ENCODE measurements around the gene ADAMTS13.
A peak's percentile ranks its signal among the peaks of the same experiment; 100 is the strongest.
"Not testable (repeated sequence)": the region's sequence is repeated elsewhere in the genome, so short reads cannot be mapped to it uniquely, and the experiment has no call there.

ADAMTS13 gene

DNA sequence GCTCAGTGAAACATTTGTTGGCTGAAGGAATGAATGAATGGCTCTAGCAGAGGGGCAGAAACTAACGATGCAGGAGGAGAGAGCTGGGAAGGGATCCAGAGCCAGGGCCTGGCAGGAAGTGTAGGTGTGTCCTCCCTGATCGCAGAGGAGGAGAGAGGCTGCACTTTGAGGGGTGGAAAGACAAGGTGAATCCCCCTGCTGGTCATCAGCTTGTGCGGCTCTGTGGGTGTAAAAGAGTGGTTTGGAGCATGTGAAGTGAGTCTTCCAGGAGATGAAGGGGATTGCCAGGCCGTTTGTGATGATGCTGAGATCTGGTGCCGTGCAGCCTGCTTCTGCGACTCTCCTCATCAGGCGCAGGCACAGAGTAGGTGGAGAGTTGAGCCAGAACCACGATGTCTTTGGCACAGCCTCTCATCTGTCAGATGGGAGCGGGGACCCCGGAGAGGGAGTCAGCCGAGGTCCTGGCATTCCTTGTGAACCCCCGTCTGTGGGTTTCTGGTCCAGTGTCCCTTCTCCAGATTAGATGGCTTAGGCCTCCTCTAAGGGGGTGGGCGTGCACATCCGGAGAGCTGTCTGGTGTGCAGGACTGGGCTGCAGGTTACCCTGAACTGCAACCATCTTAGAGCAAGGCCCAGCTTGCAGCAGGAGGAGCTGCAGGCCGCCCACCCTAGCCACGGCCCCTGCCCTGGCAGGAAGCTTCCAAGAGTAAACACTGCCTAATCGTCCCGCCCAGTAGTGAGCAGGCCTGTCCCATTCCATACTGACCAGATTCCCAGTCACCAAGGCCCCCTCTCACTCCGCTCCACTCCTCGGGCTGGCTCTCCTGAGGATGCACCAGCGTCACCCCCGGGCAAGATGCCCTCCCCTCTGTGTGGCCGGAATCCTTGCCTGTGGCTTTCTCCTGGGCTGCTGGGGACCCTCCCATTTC lies at the start of gene ADAMTS13:
TSS of gene ADAMTS13 (plus strand) at position 753 of the 928 bp plus-strand sequence. CDS start at position 830, 77 bp downstream.
- DNase-seq: no peak

DNA sequence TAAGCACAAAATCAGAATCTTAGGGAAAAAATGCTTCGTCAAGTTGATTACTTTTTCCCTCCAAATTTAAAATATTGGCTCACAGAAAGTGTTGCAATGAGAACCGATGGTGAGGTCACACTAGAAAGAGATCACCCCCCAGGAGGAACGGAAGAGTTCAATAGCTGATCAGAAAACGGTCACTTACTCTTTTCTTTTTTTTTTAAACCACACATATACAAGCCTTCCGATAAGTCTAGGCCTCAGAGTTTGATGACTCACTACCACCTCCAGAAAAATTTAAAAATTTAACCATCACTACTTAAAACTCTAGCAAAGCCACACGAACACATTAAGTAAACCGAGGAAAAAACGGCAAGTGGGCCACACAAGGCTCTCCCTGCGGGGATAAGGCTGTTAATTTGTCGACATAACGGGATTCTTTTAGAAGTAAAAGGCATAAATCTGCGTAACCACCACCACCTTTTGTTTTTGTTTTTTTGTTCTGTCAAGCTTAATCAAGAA lies 47.5 kb upstream of the ADAMTS13 start:
- DNase-seq: peak; percentile 10

DNA sequence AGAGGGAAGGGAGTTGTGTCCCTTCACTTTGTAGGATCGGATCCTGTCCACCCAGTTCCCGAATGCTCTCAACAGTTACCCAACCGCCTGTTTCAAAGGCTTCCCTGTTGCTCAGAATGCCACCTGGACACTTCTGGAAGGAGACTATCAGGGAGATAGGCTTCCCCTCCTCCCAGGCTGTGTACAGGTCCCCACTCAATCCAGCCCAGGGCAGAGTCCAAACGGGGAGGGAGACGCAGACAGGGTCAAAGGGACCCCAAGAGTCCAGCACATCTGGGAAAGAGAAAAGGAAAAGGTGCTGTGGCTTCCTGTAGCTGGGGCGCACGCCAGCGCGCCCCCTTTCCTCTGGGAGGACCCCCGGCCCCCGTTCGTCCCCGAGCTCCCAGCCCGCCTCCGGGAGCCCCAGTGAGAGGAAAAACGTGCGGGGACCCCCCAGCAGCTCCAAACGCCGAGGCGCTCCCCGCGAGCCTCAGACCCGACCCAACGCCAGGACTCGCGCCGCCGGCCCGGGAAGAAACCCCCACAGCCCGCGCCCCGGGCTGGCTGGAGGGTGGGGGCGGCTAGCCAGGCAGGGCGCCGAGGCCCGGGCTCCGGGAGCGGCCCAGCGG lies 46.9 kb upstream of the ADAMTS13 start:
- DNase-seq: no peak

DNA sequence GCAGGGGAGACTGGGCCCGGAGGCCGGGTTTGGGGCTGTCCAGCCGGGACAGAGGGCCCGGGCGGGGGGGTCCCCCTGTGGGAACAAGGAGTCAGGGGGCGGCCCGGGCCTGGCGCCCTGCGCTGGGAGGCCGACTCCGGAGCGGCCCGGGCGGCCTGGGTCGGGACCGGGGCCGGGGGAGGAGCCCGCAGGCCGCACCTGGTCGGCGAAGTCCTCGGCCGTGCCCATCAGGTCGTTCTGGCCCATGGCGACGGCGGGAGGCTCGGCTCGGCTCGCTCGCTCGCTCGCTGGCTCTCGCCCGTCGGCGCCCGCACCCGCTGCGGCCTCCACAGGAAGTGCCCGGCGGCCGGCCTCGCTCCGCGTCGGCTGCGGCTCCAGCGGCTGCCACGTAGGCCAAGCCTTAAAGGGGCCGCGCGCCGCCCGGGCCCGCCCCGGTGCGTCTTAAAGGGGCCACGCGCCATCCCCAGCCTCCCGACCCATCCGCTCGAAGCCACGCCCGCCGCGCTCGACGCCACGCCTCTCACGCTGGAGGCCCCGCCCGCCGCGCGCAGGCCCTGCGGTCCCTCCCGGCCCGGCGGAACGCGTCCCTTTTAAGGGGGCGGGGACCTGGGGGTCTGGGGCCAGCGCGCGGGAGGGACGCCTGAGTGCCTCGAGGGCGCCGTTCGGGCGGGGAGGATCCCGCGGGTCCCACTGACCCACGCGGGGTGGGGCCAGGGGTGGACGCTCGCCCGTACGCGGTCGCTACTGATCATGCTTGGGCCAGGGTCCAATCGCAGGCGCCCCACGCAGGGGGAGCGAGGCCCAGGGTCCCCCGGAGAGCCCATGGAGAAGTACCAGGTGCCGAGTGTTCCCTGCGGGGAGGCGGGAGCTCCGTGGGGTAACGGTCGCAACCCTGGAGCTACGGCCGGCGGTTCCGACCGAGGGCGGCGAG lies 46.2 kb upstream of the ADAMTS13 start, which contains the start of the genes STKLD1 and SURF4:
TSS of gene STKLD1 (plus strand) at position 643 of the 931 bp plus-strand sequence. CDS start at position 751, 108 bp downstream.
TSS of gene SURF4 (minus strand) at position 337 of the 931 bp plus-strand sequence. CDS start at position 246, 91 bp downstream.
- DNase-seq: peak; percentile 96

DNA sequence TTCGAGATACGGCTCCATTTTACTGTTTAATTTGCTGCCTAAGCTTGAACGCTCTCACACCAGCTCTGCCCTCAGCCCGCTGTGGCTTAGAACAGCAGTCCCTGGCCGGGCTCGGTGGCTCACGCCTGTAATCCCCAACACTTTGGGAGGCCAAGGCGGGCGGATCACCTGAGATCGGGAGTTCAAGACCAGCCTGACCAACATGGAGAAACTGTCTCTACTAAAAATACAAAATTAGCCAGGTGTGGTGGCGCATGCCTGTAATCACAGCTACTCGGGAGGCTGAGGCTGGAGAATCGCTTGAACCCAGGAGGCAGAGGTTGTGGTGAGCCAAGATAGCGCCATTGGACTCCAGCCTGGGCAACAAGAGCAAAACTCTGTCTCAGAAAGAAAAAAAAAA lies 44.9 kb upstream of the ADAMTS13 start:
- not testable (repeated sequence) for DNase-seq

DNA sequence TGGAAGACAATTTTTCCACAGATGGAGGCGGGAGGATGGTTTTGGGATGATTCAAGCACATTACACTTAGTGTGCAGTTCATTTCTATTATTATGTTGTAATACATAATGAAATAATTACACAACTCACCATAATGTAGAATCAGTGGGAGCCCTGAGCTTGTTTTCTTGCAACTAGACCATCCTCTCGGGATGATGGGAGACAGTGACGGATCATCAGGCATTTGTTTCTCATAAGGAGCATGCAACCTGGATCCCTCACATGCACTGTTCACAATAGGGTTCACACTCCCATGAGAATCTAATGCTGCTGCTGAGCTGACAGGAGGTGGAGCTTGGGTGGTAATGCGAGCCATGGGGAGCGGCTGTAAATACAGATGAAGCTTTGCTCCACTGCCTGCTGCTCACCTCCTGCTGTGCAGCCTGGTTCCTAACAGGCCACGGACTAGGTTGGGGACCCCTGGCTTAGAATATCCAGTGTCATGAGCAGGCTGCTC lies 44.4 kb upstream of the ADAMTS13 start:
- DNase-seq: no peak

DNA sequence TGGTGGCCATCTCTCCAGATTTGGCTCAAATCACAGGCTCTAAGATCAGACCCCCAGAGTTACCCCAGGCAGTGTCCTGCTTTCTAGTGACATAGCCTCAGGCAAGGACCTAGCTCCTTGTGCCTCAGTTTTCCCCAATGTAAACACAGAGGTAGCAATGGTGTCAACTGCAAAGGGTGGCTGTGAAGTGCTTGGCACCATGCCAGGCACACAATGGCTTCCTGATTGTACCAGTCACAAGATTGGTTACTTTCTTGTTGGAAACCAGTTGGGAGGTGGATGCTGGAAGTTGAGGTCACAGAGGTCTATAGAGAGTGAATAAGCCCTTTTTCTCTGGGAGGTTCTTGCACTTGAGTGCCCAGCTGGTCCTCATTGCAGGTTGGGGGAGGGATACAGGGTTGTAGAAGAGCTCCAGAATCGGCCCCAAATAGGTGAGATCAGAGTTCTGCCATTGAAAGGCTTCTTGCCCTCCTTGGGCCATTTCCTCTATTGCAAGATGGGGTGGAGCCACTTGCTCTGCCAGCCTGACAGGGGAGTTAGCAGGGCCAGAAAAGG lies 43.7 kb upstream of the ADAMTS13 start:
- DNase-seq: no peak

DNA sequence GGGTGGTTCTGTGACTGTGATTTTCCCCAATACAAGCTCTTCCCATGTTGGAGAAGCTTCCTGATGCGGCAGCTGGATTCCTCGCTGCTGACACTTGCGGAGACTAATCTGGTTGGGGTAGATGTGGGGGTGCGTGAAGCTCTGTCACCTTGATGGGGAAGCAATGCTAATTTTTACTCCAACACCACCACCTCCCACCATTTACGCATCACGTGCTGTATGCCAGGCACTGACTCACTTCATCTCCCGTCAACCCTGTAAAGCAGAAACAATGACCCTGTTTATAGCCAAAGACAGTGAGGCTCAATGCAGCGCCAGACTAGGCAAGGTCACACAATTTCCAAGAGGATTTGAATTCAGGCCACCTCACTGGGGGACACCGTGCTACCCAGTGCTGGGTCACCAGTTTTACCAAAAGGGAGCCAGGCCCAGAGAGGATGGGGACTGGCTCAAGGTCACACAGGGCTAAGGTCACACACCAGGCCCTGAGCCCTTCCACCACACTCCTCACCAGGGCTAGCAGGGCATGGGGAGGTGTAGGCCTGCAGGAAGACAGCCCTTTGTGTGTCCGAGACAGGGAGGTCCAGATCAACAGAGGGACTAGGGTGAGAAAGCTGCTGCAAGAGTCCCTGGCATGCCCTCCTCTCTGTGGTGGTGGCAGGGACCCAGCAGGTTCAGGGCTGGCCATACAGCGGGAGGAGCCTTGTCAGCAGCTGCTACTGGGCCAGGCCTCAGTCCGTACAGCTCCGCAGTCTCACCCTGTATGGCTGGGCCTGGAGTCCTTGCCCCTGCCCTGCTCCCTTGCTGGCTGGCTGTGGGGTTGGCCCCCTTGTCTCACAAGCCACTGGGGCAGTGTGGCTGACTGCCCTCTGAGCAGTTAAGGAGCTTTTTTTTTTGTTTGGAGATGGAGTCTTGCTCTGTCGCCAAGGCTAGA lies 42.7 kb upstream of the ADAMTS13 start:
- no peak for DNase-seq

DNA sequence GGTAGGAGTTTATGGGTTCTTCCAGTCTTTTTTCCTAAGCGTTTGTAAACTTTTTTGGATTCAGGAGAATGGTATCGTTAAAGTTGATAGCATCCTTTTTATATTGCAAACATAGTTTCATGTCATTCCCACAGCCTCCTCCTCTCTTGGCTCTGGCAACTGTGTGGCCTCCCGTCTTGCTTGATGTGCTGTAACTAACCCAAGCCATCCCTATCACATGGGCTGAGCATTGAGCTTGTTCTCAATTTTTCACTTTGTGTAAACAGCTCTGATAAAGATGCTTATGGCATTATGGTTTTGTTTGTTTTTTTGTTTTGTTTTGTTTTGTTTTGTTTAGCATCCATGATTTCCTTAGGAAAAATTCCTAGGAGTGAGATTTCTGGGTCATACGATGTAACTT lies 41.4 kb upstream of the ADAMTS13 start:
- no peak for DNase-seq

DNA sequence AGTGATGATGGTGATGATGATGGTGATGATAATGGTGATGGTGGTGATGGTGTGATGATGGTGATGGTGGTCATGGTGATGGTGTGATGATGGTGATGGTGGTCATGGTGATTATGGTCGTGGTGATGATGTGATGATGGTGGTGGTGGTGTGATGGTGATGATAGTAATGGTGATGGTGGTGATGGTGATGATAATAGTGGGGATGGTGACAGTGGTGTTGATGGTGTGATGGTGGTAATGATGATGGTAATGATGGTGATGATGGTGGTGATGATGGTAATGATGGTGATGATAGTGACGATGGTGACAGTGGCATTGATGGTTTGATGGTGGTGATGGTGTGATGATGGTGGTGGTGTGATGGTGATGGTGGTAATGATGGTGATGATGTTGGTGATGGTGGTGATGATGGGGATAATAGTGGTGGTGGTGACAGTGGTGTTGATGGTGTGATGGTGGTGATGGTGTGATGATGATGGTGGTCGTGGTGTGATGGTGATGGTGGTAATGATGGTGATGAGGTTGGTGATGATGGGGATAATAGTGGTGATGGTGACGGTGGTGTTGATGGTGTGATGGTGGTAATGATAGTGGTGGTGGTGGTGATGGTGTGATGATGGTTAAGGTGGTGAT lies 39.5 kb upstream of the ADAMTS13 start:
- DNase-seq: no peak

DNA sequence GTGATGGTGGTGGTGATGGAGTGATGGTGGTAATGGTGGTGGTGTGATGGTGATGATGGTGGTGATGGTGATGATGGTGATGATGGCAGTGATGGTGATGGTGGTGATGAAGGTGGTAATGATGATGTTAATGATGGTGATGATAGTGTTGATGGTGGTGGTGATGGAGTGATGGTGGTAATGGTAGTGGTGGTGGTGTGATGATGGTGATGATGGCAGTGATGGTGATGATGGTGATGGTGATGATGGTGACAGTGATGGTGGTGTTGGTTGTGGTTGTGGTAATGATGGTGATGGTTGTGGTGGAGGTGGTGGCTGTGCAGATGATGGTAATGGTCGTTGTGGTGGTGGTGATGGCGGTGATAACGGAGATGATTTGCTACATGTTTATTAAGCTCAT lies 38.7 kb upstream of the ADAMTS13 start:
- DNase-seq: no peak

DNA sequence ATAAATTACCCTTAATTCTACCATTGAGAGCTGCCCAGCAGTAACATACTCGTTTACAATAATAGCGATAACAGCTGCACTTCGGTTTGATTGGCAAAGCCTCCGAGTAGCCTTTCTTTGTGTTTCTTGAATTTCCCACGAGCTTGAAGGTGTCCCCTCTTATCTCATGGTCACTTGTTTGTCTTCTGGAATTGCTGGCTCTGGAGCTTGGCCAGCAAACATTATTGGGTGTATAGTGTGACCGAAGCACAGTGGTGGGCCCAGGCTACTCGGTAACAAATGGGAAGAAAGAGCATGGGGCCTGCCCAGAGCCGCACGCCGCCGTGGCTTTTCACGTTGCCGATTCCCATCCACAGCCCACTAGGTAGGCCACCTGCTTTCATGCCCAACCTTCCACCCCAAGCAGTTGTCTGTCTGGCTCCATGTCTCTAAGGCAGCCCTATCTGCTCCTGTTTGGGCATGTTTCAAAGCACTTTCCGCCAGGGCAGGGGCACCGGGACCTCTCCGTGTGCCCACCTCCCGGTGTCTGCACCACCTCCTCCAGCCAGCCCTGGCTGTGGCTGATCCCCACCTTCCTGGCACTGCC lies 37.3 kb upstream of the ADAMTS13 start:
- DNase-seq: no peak

DNA sequence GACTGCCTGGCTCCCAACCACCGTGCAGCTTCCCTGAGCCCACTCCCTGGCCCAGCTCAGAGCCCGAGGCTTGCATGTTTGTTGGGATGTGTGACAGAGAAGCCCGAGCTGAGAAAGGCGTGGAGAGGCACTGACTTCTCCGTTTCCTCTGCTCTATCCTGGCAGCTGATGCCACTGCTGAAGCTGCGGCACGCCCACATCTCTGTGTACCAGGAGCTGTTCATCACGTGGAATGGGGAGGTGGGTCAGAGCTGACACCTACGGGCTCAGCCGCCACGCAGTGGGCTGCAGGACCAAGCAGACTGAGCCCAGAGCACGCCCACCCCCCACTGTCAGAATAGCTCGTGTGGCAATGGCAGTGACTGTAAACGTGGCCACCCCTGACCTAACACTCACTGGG lies 36.7 kb upstream of the ADAMTS13 start:
- no peak for DNase-seq

DNA sequence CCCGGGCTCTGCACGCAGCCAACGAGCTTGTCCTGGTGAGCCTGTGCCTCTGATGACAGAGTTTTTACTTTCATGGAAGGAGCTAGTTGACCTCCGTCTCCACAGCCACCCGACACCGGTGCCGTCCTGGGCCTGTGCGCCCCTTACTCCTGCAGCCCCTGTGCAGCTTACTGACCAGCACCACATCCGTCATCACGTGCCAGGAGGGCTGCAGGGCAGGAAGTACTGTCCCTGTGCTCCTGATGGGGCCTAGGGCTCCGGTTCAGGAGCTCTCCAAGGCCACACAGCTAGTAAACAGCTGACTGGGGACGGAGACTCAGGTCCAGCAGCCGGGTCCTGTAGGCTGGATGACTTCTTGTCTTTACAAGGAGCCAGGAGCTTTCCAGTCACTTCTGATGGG lies 35.8 kb upstream of the ADAMTS13 start:
- DNase-seq: no peak

DNA sequence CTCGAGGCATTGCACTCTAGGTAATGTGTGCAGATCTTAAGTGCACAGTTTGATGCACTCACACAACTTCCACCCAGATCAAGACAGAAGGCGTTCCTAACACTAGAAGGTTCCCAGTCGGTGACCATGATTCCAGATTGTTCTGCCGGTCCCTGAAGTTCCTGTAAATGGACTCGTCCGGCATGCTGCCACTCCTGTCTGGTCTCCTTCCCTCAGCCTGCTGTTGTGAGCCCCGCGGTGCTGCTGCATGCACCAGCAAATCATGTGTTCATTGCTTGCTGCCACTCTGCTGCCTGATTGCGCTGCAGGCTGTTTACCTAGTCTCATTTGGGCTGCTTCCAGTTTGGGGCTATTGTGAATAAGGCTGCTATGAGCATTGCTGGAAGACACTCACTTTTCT lies 34.5 kb upstream of the ADAMTS13 start:
- DNase-seq: no peak

DNA sequence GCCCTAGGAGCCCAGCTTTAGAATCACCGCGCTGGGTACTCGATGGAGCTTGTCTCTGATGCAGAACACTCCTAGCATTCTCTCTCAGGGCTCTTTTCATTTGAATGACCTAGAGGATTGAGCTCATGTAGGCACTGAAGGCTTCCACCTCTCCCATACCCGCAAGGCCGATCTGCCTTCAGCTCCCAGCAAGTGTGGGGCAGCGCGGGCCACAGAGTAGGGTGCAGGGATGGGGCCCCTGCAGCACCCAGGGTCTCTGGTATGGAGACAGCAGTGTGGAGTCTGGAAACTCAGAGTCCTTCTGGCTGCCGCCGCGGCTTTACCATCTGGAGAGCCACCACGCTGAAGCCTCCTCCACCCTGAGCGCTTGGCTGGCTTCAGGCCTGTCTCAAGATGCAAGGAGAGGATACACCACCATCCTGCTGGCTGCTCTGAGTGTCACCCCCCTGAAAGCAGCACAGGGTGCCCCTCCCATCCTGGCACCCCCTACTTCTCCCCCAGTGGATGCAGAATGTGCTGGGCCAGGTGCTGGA lies 33.1 kb upstream of the ADAMTS13 start:
- DNase-seq: no peak

DNA sequence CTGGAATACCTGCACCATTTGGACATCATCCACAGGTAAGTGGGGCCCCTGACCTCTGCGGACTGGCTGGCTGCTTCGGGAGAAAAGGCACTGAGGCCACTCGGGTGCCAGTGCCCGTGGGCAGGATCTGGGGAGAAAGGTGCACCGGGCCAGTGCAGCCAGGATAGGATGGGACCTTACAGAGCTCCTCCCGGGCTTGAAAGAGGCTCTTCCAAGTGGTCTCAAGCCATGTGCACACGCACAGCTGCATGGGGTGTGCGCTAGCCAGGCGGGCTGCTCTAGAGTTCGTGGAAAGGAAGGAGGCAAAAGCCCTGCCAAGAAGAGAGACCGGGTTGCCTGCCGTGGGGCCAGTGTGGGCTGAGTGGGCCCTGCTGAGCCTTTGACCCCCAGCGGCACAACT lies 32.6 kb upstream of the ADAMTS13 start:
- DNase-seq: no peak

DNA sequence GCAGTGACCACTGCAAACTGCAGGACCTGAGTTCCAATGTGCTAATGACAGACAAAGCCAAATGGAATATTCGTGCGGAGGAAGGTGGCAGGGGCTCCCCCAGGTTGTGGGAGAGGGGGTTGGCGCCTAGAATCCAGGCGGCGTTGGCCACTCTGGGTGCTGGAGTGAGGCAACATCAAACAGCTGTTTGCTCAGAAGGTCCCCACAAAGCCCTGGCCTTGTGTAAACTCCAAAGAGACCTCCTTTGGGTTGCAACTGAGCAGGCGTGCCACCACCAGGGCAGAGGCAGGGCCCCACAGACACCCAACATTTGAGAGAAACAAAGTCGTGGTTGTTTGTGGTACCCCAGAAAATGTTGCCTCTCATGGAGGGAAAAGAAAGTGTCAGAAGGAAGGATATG lies 31.5 kb upstream of the ADAMTS13 start:
- no peak for DNase-seq

DNA sequence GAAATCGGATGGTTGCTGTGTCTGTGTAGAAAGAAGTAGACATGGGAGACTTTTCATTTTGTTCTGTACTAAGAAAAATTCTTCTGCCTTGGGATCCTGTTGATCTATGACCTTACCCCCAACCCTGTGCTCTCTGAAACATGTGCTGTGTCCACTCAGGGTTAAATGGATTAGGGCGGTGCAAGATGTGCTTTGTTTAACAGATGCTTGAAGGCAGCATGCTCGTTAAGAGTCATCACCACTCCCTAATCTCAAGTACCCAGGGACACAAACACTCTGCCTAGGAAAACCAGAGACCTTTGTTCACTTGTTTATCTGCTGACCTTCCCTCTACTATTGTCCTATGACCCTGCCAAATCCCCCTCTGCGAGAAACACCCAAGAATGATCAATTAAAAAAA lies 30.7 kb upstream of the ADAMTS13 start:
- DNase-seq: not testable (repeated sequence)

DNA sequence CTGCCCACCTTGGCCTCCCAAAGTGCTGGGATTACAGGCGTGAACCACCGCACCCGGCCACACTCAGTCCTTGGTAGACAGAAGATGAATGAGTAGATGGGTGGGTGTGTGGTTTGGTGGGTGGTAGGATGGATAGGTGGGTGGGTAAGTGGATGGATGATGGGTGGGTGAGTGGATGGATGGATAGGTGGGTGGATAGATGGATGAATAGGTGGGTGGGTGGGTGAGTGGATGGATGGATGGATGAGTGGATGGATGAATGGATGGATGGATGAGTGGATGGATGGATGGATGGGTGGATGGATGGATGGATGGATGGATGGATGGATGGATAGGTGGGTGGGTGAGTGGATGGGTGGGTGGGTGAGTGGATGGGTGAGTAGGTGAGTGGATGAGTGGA lies 29.9 kb upstream of the ADAMTS13 start:
- DNase-seq: not testable (repeated sequence)

All from amniotic stem cell (primary cell).